H1 (cell line): Measurements from ENCODE around the gene COLEC12. TPM values are rescaled to one million over a fixed set of nuclear protein-coding genes. Genes with fewer than 3 reads are reported as not detected.

Experiments
- ATF3 ChIP-seq: IDR thresholded peaks from 2 replicates; pipeline ENCODE4 v1.6.1; 2011; ENCODE audit warnings: low read depth, mild to moderate bottlenecking, low read length; ENCODE audit not compliant: insufficient read depth
- BACH1 ChIP-seq: IDR thresholded peaks from 2 replicates; pipeline ENCODE4 v1.6.1; 2012; ENCODE audit warnings: low read length, improper control_type of control experiment
- GTF2F1 ChIP-seq: IDR thresholded peaks from 2 replicates; pipeline ENCODE4 v1.6.1; 2012; ENCODE audit warnings: low read depth, low read length, improper control_type of control experiment, borderline replicate concordance
- RNF2 ChIP-seq: fragments of 200-900, 300-1000 bp; sonication (generic); IDR thresholded peaks from 2 replicates; pipeline ENCODE4 v1.7.1; 2016; ENCODE audit warnings: borderline replicate concordance, low read depth, mild to moderate bottlenecking, antibody characterized with exemption, low read length; ENCODE audit not compliant: poor library complexity, severe bottlenecking; ENCODE audit errors: missing control alignments
- SP4 ChIP-seq: IDR thresholded peaks from 2 replicates; pipeline ENCODE4 v1.6.1; 2012; ENCODE audit warnings: low read length, inconsistent platforms
- SRF ChIP-seq: IDR thresholded peaks from 2 replicates; pipeline ENCODE4 v1.6.1; 2011; ENCODE audit warnings: mild to moderate bottlenecking, low read depth, low read length, moderate library complexity
- USF2 ChIP-seq: IDR thresholded peaks from 2 replicates; pipeline ENCODE4 v1.6.1; 2011; ENCODE audit warnings: low read length, improper control_type of control experiment
- polyA plus RNA-seq, 7 experiments: library from polyadenylated mRNA; depleted of rRNA in 3 of 7; stranded (reverse) in 5 of 7; unstranded in 2 of 7; fragments of >200 nt in 5 of 7; fragments of 200-250 nt in 2 of 7; gene quantifications; 1 replicate in 5 of 7; 2 replicates in 1 of 7; 4 replicates in 1 of 7; pipeline versions ENCODE4 v1.2.1 to v1.2.3, GENCODE V29; 2011 to 2013; ENCODE audit warnings: missing spikeins in 2 of 7, mixed read lengths in 2 of 7
- total RNA-seq: library from RNA; stranded (reverse); fragmentation: NEBNext Ultra II Directional; extraction: Animal tissue kit (Norgen Biotek cat#: 25700); gene quantifications from 2 replicates; pipeline ENCODE4 v1.2.1, GENCODE V29; 2021

COLEC12 gene
- total and polyA plus RNA-seq, 2 of the 8 experiments (the other 6 are each of a cell fraction or from before 2014, with no cell fraction given), result 0.44 to 2.3 TPM

DNA sequence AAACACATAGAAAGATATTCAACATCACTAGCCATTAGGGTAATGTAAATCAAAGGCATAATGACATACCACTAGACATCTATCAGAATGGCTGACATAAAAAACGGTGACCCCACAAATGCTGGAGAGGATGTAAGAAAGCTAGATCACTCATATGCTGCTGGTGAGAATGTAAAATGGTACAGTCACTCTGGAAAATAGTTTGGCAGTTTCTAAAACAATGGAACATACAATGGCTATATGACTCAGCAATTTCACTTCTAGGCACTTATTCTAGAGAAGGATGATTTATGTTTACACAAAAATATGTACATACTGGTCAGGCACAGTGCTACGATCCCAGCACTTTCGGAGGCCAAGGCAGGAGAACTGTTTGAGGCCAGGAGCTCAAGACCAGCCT lies 87.3 kb downstream of the COLEC12 start (continued):
- no peak for TF ChIP-seq USF2
- TF ChIP-seq GTF2F1, result no peak
- no peak for TF ChIP-seq SRF
- no peak for TF ChIP-seq ATF3
- TF ChIP-seq SP4, result no peak
- no peak for TF ChIP-seq RNF2
- TF ChIP-seq BACH1, result no peak
